HL-60 (cell line): ENCODE data around the gene ATP11A.

Experiments used
- DNase-seq, 2 experiments: peaks; one replicate each; pipeline ENCODE4 v3.0.0-alpha.2; 2010 to 2020; ENCODE audit warnings: low read depth in 1 of 2, low spot score in 1 of 2
- H3K27ac ChIP-seq: fragments of 250-450 bp; sonication (Bioruptor Pico); replicated peaks from 2 replicates; pipeline ENCODE4 v1.5.1; 2020; ENCODE audit warnings: mild to moderate bottlenecking, moderate library complexity
- H3K27me3 ChIP-seq: fragments of 250-450 bp; sonication (Bioruptor Pico); 2 replicates; pipeline ENCODE4 v1.5.1; 2021; ENCODE audit warnings: mild to moderate bottlenecking, moderate library complexity; ENCODE audit not compliant: insufficient read depth, poor library complexity, severe bottlenecking
- H3K4me3 ChIP-seq: replicated peaks from 2 replicates; pipeline ENCODE4 v1.5.1; 2011; ENCODE audit warnings: mild to moderate bottlenecking, control low read depth, low read length; ENCODE audit not compliant: insufficient read depth
- GABPA ChIP-seq: IDR thresholded peaks from 2 replicates; pipeline ENCODE4 v1.6.1; 2012; ENCODE audit warnings: low read depth
- POLR2AphosphoS5 ChIP-seq: IDR thresholded peaks from 2 replicates; pipeline ENCODE4 v1.6.1; 2012; ENCODE audit warnings: low read depth
- SPI1 ChIP-seq: IDR thresholded peaks from 2 replicates; pipeline ENCODE4 v1.6.1; 2012; ENCODE audit warnings: low read depth, mild to moderate bottlenecking, borderline replicate concordance
- TF ChIP-seq, protein P1 (sequence below): IDR thresholded peaks from 2 replicates; pipeline ENCODE4 v1.6.1; 2012; ENCODE audit warnings: low read depth; ENCODE audit not compliant: insufficient replicate concordance
- TF ChIP-seq, protein P2 (sequence below): IDR thresholded peaks from one replicate; pipeline ENCODE4 v1.5.1; 2011; ENCODE audit warnings: low read length, control low read depth, inconsistent platforms; ENCODE audit not compliant: insufficient read depth

ATP11A gene

DNA sequence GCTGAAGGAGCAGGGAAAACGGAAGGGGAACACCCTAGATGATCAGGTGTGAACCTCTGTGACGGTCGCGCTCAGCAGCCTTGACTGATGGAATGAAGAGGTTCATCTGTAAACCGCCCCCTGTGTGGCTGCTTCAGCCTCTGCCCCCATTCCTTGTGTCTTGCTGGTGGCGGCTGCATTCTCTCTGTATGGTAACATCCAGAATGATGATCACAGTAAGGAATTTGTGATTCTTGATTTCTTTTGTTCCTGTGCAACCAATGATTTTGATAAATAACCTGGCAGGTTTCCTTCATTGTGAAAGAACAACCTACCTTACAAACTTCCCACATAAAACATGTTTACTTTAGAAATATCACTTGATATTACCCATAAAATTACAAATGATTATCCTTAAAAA, 160.4 kb downstream of the ATP11A start:
- TF ChIP-seq GABPA (no peak), POLR2AphosphoS5 (no peak)
- no peak for DNase-seq
- H3K4me3 ChIP-seq, result no peak overlapping the region
- no peak overlapping the region for H3K27ac ChIP-seq
- H3K27me3 ChIP-seq, result no peaks in the 10 kb centered on the region

DNA sequence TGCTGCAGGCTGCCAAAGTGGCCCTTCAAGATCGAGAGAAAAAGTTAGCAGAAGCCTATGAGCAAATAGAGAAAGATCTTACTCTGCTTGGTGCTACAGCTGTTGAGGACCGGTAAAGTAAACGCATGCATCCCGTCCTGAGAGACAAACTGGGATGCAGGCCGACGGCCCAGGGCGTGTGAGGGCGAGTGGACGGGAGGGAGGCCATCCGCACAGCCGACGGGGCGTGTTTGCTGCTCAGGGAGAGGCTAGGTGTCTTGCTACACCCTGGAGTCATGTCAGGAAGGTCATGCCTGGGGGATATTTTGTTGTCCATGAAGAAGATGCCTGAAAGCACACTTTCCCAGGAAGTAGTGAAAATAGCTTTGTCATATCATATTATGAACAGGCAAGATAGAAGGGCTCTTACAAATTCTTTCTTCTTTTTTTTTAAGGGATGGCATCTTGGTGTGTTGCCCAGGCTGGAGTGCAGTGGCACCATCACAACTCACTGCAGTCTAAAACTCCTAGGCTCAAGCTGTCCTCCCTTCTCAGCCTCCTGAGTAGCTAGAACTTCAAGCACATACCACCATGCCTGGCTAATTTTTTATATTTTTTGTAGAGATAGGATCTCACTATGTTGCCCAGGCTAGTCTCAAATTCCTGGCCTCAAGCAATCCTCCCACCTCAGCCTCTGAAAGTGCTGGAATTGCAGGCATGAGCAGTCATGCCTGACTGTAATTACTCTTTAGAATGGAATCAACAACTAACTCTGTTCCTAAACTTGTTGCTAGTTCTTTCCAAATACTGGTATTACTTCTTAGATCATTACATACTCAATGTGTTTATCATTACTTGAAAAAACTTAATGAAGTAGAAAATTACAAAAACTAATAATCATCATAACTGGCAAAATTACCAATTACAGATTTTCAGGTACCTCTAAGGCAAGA, 161.5 kb downstream of the ATP11A start:
- Histone ChIP-seq H3K4me3 (no peak overlapping the region), H3K27me3 (no peaks in the 10 kb centered on the region), H3K27ac (no peak overlapping the region)
- no peak for DNase-seq
- TF ChIP-seq SPI1, result no peak
- TF ChIP-seq, protein P1, sequence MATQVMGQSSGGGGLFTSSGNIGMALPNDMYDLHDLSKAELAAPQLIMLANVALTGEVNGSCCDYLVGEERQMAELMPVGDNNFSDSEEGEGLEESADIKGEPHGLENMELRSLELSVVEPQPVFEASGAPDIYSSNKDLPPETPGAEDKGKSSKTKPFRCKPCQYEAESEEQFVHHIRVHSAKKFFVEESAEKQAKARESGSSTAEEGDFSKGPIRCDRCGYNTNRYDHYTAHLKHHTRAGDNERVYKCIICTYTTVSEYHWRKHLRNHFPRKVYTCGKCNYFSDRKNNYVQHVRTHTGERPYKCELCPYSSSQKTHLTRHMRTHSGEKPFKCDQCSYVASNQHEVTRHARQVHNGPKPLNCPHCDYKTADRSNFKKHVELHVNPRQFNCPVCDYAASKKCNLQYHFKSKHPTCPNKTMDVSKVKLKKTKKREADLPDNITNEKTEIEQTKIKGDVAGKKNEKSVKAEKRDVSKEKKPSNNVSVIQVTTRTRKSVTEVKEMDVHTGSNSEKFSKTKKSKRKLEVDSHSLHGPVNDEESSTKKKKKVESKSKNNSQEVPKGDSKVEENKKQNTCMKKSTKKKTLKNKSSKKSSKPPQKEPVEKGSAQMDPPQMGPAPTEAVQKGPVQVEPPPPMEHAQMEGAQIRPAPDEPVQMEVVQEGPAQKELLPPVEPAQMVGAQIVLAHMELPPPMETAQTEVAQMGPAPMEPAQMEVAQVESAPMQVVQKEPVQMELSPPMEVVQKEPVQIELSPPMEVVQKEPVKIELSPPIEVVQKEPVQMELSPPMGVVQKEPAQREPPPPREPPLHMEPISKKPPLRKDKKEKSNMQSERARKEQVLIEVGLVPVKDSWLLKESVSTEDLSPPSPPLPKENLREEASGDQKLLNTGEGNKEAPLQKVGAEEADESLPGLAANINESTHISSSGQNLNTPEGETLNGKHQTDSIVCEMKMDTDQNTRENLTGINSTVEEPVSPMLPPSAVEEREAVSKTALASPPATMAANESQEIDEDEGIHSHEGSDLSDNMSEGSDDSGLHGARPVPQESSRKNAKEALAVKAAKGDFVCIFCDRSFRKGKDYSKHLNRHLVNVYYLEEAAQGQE, result no peak
- TF ChIP-seq, protein P2, sequence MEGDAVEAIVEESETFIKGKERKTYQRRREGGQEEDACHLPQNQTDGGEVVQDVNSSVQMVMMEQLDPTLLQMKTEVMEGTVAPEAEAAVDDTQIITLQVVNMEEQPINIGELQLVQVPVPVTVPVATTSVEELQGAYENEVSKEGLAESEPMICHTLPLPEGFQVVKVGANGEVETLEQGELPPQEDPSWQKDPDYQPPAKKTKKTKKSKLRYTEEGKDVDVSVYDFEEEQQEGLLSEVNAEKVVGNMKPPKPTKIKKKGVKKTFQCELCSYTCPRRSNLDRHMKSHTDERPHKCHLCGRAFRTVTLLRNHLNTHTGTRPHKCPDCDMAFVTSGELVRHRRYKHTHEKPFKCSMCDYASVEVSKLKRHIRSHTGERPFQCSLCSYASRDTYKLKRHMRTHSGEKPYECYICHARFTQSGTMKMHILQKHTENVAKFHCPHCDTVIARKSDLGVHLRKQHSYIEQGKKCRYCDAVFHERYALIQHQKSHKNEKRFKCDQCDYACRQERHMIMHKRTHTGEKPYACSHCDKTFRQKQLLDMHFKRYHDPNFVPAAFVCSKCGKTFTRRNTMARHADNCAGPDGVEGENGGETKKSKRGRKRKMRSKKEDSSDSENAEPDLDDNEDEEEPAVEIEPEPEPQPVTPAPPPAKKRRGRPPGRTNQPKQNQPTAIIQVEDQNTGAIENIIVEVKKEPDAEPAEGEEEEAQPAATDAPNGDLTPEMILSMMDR, result no peak
- no peak for TF ChIP-seq GABPA
- no peak for TF ChIP-seq POLR2AphosphoS5

DNA sequence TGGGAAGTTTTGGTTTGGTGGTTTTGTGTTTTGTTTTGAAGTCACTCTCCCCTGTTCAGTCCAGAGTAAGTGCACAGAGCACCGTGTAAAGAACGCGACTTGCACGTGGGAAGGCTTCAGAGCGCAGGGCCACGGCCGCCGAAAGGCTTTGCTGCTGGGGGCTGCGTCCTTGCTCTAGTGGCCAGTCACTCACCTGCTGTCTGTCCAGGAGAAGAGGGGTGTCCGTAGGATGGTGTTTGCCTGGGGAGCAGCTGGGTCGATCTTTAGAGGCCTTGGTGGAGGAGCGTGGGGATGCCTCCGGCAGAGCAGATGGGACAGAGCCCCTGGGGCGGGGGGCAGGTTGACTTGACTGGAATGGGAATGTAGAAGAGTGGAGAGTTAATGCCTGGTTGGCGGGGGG, 162.6 kb downstream of the ATP11A start:
- Histone ChIP-seq H3K27ac (no peak overlapping the region), H3K4me3 (no peak overlapping the region), H3K27me3 (no peaks in the 10 kb centered on the region)
- no peak for DNase-seq
- TF ChIP-seq SPI1 (no peak), POLR2AphosphoS5 (no peak), GABPA (no peak)
- TF ChIP-seq, protein P2, result no peak
- TF ChIP-seq, protein P1, result no peak

DNA sequence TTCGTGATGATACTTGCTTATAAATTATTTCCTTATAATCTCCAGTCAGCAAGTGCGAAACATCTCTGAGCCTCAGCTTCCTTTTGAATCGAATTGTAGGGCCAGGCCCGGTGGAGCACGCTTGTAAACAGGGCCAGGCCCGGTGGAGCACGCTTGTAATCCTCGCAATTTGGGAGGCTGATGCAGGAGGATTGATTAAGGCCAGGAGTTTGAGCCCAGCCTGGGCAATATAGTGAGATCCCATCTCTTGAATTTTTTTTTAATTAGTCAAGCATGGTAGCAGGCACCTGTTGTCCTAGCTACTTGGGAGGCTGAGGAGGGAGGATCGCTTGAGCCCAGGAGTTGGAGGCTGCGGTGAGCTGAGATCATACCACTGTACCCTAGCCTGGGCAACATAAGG, 163.0 kb downstream of the ATP11A start:
- H3K27ac ChIP-seq, result no peak overlapping the region
- no peak overlapping the region for H3K4me3 ChIP-seq
- TF ChIP-seq, protein P1, result no peak
- TF ChIP-seq GABPA (no peak), SPI1 (no peak), POLR2AphosphoS5 (no peak)
- TF ChIP-seq, protein P2, result no peak
- DNase-seq, result no peak
- no peaks in the 10 kb centered on the region for H3K27me3 ChIP-seq
